K562 (cell line): ENCODE measurements around the gene PAQR7. TPM values are rescaled to one million over a fixed set of nuclear protein-coding genes. Genes with fewer than 3 reads are reported as not detected.
A peak's percentile ranks its signal among the peaks of the same experiment; 100 is the strongest.

Experiments used
- GATAD2B ChIP-seq: fragments of 450-650 bp; IDR thresholded peaks from 2 replicates; pipeline ENCODE4 v1.6.1; 2017; ENCODE audit warnings: mild to moderate bottlenecking, borderline replicate concordance
- GTF2A2 ChIP-seq: IDR thresholded peaks from 2 replicates; pipeline ENCODE4 v1.6.1; 2016; ENCODE audit warnings: mild to moderate bottlenecking, missing genetic modification characterization, missing compliant biosample characterization
- HDAC2 ChIP-seq: fragments of 450-650 bp; IDR thresholded peaks from 2 replicates; pipeline ENCODE4 v1.6.1; 2016; ENCODE audit warnings: mild to moderate bottlenecking
- MCM3 ChIP-seq: fragments of 450-650 bp; IDR thresholded peaks from 2 replicates; pipeline ENCODE4 v1.6.1; 2016
- MIER1 ChIP-seq: fragments of 450-650 bp; IDR thresholded peaks from 2 replicates; pipeline ENCODE4 v1.6.1; 2016; ENCODE audit warnings: antibody characterized with exemption, mild to moderate bottlenecking, low read depth
- POLR3A ChIP-seq: IDR thresholded peaks from 2 replicates; pipeline ENCODE4 v1.6.1; 2011; ENCODE audit warnings: borderline replicate concordance, mild to moderate bottlenecking, moderate library complexity; ENCODE audit not compliant: insufficient read length, insufficient read depth; ENCODE audit errors: extremely low read depth
- SIX5 ChIP-seq, 2 experiments: IDR thresholded peaks; 2 replicates each; pipeline ENCODE4 v1.6.1; 2011; ENCODE audit warnings: low read length in 2 of 2, borderline replicate concordance in 1 of 2, low read depth in 1 of 2, mild to moderate bottlenecking in 1 of 2, moderate library complexity in 1 of 2; ENCODE audit not compliant: insufficient read depth in 1 of 2
- TEAD1 ChIP-seq, 2 experiments: fragments of 450-650 bp in 1 of 2; sonication (generic) in 1 of 2; formaldehyde crosslinking; IDR thresholded peaks; 2 replicates each; pipeline versions ENCODE4 v1.4.0 to v1.8.0; 2020 to 2022; ENCODE audit warnings: mild to moderate bottlenecking in 2 of 2, missing genetic modification reagents in 1 of 2
- TOE1 ChIP-seq, 2 experiments: fragments of 450-650 bp in 1 of 2; sonication (generic) in 1 of 2; formaldehyde crosslinking in 1 of 2; IDR thresholded peaks; 2 replicates each; pipeline versions ENCODE4 v1.7.1 to v1.8.0; 2016 to 2022; ENCODE audit warnings: borderline replicate concordance in 2 of 2, mild to moderate bottlenecking in 2 of 2, antibody characterized with exemption in 1 of 2, inconsistent platforms in 1 of 2, low read depth in 1 of 2, missing genetic modification reagents in 1 of 2, moderate library complexity in 1 of 2
- ZBED1 ChIP-seq: IDR thresholded peaks from 2 replicates; pipeline ENCODE4 v1.6.1; 2014
- ZNF24 ChIP-seq: fragments of 450-650 bp; IDR thresholded peaks from 2 replicates; pipeline ENCODE4 v1.6.1; 2016
- ZNF668 ChIP-seq: fragments of 250-450 bp; sonication (Bioruptor Pico); IDR thresholded peaks from 2 replicates; pipeline ENCODE4 v1.8.0; 2022; ENCODE audit warnings: mild to moderate bottlenecking, inconsistent platforms
- ZSCAN29 ChIP-seq: fragments of 450-650 bp; IDR thresholded peaks from 2 replicates; pipeline ENCODE4 v1.6.1; 2017
- polyA plus RNA-seq, 8 experiments: library from polyadenylated mRNA; depleted of rRNA in 4 of 8; stranded (reverse) in 5 of 8; unstranded in 3 of 8; fragments of >200 nt; fragmentation: Nextera tagmentation in 2 of 8; fragmentation: Illumina TruSeq in 1 of 8; extraction: Ambion mirVana in 2 of 8; extraction: Trizol in 1 of 8; gene quantifications; 2 replicates each; pipeline versions ENCODE4 v1.2.1 to v1.2.3, GENCODE V29; 2011 to 2014; ENCODE audit warnings: inconsistent platforms in 1 of 8, missing spikeins in 1 of 8
- total RNA-seq, 7 experiments: library from RNA; depleted of rRNA in 6 of 7; stranded (reverse); fragments of >200 nt in 6 of 7; fragmentation: Illumina TruSeq in 2 of 7; extraction: Trizol in 2 of 7; gene quantifications; 2 replicates each; pipeline versions ENCODE4 v1.2.1 to v1.2.3, GENCODE V29; 2011 to 2021; ENCODE audit warnings: low replicate concordance in 1 of 7
- TF ChIP-seq, protein P1 (sequence below): fragments of 450-650 bp; IDR thresholded peaks from 2 replicates; pipeline ENCODE4 v1.6.1; 2016; ENCODE audit warnings: mild to moderate bottlenecking, moderate library complexity
- TF ChIP-seq, protein P2 (sequence below): fragments of 450-650 bp; formaldehyde crosslinking; conservative IDR thresholded peaks from 2 replicates; pipeline ENCODE4 v1.4.0; 2022; ENCODE audit warnings: mild to moderate bottlenecking, missing genetic modification characterization

PAQR7 gene
- total and polyA plus RNA-seq, 9 of the 15 experiments (the other 6 are each of a cell fraction or from before 2014, with no cell fraction given), result 1.1 to 5.2 (median 2.6) TPM

DNA sequence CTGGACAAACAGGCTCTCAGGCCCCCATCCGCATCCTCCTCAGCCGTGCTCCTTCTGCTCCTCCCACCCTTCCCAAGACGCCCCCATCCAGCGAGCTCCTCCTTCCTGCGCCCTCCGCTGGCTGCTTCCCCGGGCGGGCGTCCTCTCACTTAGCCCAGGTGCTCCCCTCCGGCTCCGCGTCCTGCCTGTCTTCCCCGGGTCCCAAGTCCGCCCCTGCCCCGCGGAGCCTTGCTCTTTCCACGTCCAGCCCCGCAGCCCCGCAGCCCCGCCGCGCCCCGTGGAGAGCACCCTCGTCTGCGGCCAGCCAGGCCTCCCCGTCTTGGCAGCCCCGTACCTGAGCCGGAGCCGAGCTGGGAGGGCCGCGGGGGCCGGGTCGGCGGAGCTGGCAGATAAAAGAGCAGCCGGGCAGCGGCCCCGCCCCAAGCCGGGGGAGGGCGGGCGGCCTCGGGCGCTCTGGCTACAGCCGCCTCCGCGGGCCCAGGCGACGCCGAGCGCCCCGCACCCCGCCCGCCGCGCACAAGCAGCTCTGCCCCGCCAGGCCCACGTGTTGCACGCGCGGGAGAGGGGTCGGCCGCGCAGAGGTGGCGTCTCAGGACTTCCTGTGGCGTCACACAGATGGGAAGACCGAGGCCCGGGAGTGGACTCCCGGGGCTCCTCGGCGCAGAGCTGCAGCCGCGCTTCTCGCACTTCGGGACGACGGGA, at the start of gene PAQR7 (continued):
- TF ChIP-seq SIX5 (IDR thresholded peaks at IDR 0.05; ENCODE audit: borderline replicate concordance in 1 of 2, insufficient read depth in 1 of 2, low read depth in 1 of 2, low read length in 2 of 2), result no peak
- TF ChIP-seq, protein P1, sequence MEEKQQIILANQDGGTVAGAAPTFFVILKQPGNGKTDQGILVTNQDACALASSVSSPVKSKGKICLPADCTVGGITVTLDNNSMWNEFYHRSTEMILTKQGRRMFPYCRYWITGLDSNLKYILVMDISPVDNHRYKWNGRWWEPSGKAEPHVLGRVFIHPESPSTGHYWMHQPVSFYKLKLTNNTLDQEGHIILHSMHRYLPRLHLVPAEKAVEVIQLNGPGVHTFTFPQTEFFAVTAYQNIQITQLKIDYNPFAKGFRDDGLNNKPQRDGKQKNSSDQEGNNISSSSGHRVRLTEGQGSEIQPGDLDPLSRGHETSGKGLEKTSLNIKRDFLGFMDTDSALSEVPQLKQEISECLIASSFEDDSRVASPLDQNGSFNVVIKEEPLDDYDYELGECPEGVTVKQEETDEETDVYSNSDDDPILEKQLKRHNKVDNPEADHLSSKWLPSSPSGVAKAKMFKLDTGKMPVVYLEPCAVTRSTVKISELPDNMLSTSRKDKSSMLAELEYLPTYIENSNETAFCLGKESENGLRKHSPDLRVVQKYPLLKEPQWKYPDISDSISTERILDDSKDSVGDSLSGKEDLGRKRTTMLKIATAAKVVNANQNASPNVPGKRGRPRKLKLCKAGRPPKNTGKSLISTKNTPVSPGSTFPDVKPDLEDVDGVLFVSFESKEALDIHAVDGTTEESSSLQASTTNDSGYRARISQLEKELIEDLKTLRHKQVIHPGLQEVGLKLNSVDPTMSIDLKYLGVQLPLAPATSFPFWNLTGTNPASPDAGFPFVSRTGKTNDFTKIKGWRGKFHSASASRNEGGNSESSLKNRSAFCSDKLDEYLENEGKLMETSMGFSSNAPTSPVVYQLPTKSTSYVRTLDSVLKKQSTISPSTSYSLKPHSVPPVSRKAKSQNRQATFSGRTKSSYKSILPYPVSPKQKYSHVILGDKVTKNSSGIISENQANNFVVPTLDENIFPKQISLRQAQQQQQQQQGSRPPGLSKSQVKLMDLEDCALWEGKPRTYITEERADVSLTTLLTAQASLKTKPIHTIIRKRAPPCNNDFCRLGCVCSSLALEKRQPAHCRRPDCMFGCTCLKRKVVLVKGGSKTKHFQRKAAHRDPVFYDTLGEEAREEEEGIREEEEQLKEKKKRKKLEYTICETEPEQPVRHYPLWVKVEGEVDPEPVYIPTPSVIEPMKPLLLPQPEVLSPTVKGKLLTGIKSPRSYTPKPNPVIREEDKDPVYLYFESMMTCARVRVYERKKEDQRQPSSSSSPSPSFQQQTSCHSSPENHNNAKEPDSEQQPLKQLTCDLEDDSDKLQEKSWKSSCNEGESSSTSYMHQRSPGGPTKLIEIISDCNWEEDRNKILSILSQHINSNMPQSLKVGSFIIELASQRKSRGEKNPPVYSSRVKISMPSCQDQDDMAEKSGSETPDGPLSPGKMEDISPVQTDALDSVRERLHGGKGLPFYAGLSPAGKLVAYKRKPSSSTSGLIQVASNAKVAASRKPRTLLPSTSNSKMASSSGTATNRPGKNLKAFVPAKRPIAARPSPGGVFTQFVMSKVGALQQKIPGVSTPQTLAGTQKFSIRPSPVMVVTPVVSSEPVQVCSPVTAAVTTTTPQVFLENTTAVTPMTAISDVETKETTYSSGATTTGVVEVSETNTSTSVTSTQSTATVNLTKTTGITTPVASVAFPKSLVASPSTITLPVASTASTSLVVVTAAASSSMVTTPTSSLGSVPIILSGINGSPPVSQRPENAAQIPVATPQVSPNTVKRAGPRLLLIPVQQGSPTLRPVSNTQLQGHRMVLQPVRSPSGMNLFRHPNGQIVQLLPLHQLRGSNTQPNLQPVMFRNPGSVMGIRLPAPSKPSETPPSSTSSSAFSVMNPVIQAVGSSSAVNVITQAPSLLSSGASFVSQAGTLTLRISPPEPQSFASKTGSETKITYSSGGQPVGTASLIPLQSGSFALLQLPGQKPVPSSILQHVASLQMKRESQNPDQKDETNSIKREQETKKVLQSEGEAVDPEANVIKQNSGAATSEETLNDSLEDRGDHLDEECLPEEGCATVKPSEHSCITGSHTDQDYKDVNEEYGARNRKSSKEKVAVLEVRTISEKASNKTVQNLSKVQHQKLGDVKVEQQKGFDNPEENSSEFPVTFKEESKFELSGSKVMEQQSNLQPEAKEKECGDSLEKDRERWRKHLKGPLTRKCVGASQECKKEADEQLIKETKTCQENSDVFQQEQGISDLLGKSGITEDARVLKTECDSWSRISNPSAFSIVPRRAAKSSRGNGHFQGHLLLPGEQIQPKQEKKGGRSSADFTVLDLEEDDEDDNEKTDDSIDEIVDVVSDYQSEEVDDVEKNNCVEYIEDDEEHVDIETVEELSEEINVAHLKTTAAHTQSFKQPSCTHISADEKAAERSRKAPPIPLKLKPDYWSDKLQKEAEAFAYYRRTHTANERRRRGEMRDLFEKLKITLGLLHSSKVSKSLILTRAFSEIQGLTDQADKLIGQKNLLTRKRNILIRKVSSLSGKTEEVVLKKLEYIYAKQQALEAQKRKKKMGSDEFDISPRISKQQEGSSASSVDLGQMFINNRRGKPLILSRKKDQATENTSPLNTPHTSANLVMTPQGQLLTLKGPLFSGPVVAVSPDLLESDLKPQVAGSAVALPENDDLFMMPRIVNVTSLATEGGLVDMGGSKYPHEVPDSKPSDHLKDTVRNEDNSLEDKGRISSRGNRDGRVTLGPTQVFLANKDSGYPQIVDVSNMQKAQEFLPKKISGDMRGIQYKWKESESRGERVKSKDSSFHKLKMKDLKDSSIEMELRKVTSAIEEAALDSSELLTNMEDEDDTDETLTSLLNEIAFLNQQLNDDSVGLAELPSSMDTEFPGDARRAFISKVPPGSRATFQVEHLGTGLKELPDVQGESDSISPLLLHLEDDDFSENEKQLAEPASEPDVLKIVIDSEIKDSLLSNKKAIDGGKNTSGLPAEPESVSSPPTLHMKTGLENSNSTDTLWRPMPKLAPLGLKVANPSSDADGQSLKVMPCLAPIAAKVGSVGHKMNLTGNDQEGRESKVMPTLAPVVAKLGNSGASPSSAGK, result peak; percentile 98
- 0 out of 2 replicates have a peak, but pooled peaks have one; percentile 26 for TF ChIP-seq GTF2A2 (tag)
- 0 out of 2 replicates have a peak, but pooled peaks have one; percentile 32 for TF ChIP-seq ZNF668 (CRISPR knock-in tag)
- TF ChIP-seq POLR3A, result no peak
- TF ChIP-seq TEAD1 (CRISPR knock-in tag; IDR thresholded peaks at IDR 0.05), result peak in 1 of 2 experiments; percentile 76; a peak in 1 of 4 replicates
- TF ChIP-seq ZSCAN29, result no peak; the same call in 1 of the 2 replicates
- TF ChIP-seq MCM3, result no peak
- TF ChIP-seq GATAD2B, result peak; percentile 99
- TF ChIP-seq MIER1, result peak; percentile 7; the same call in 1 of the 2 replicates
- no peak for TF ChIP-seq HDAC2
- TF ChIP-seq ZNF24, result 0 out of 2 replicates have a peak, but pooled peaks have one; percentile 38
- TF ChIP-seq TOE1 (IDR thresholded peaks at IDR 0.05; ENCODE audit: borderline replicate concordance), result peak; percentile 54; the same call in 1 of the 2 replicates
- peak; percentile 92 for TF ChIP-seq TOE1 (CRISPR knock-in tag; IDR thresholded peaks at IDR 0.05; ENCODE audit: borderline replicate concordance, low read depth)
- TF ChIP-seq, protein P2, sequence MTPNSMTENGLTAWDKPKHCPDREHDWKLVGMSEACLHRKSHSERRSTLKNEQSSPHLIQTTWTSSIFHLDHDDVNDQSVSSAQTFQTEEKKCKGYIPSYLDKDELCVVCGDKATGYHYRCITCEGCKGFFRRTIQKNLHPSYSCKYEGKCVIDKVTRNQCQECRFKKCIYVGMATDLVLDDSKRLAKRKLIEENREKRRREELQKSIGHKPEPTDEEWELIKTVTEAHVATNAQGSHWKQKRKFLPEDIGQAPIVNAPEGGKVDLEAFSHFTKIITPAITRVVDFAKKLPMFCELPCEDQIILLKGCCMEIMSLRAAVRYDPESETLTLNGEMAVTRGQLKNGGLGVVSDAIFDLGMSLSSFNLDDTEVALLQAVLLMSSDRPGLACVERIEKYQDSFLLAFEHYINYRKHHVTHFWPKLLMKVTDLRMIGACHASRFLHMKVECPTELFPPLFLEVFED (CRISPR knock-in tag), result no peak
- no peak for TF ChIP-seq ZBED1
